ENCODE measurements around the gene CIBAR2.

Gene CIBAR2

GRCh38 chr16:85103114-85104079, 8.9 kb downstream of the CIBAR2 start:
- DNase-seq (ENCODE audit: low read depth in 2 of 2) = no peak

GRCh38 chr16:85101956-85102630, 10.2 kb downstream of the CIBAR2 start:
- DNase-seq (ENCODE audit: low read depth in 2 of 2) = no peak

- no peak for DNase-seq (ENCODE audit: low read depth in 2 of 2)
These were observed 12.0 kb downstream of the CIBAR2 start for GRCh38 chr16:85100265-85100664.

GRCh38 chr16:85098565-85098964, 13.7 kb downstream of the CIBAR2 start:
- no peak for DNase-seq (ENCODE audit: low read depth in 2 of 2)

GRCh38 chr16:85096921-85097320, 15.4 kb downstream of the CIBAR2 start:
- DNase-seq (ENCODE audit: low read depth in 2 of 2) = no peak

GRCh38 chr16:85094812-85095211, 17.5 kb downstream of the CIBAR2 start:
- DNase-seq (ENCODE audit: low read depth in 2 of 2) = no peak

- no peak for DNase-seq (ENCODE audit: low read depth in 2 of 2)
These were observed 18.0 kb downstream of the CIBAR2 start for GRCh38 chr16:85094176-85094805.

GRCh38 chr16:85093705-85094104, 18.6 kb downstream of the CIBAR2 start:
- no peak for DNase-seq (ENCODE audit: low read depth in 2 of 2)

- DNase-seq (ENCODE audit: low read depth in 2 of 2) = no peak
These were observed 19.4 kb downstream of the CIBAR2 start for GRCh38 chr16:85092851-85093250.

- DNase-seq (ENCODE audit: low read depth in 2 of 2) = no peak
These were observed 20.0 kb downstream of the CIBAR2 start for GRCh38 chr16:85092309-85092708.

- DNase-seq (ENCODE audit: low read depth in 2 of 2) = no peak
These were observed 20.8 kb downstream of the CIBAR2 start for GRCh38 chr16:85091522-85091910.

- no peak for DNase-seq (ENCODE audit: low read depth in 2 of 2)
These were observed 21.3 kb downstream of the CIBAR2 start for GRCh38 chr16:85090873-85091521.

- DNase-seq (ENCODE audit: low read depth in 2 of 2) = no peak
These were observed 22.1 kb downstream of the CIBAR2 start for GRCh38 chr16:85090181-85090580.

- DNase-seq (ENCODE audit: low read depth in 2 of 2) = no peak
These were observed 22.7 kb downstream of the CIBAR2 start for GRCh38 chr16:85089525-85089924.

- DNase-seq (ENCODE audit: low read depth in 2 of 2) = no peak
These were observed 23.6 kb downstream of the CIBAR2 start for GRCh38 chr16:85088570-85089199.

GRCh38 chr16:85087899-85088569, 24.2 kb downstream of the CIBAR2 start:
- DNase-seq (ENCODE audit: low read depth in 2 of 2) = no peak

- peak; percentile 52 to 64 for DNase-seq (ENCODE audit: low read depth in 2 of 2)
These were observed 25.7 kb downstream of the CIBAR2 start for GRCh38 chr16:85086347-85087291.

- DNase-seq (ENCODE audit: low read depth in 2 of 2) = no peak
These were observed 26.6 kb downstream of the CIBAR2 start for GRCh38 chr16:85085721-85086120.

- DNase-seq (ENCODE audit: low read depth in 2 of 2) = no peak
These were observed 27.3 kb downstream of the CIBAR2 start for GRCh38 chr16:85084841-85085510.
